HG02678 (cell line): Measurements from ENCODE around the gene OR10X1.

Experiments used
- ATAC-seq: cut with Tn5 transposase; IDR thresholded peaks from one replicate; pipeline ENCODE4 v1.9.1; 2021; ENCODE audit warnings: mild to moderate bottlenecking, moderate library complexity; ENCODE audit not compliant: unreplicated experiment

OR10X1 gene

GRCh38 chr1:158579733-158580132, at the start of gene OR10X1:
OR10X1 (minus strand) TSS chr1:158579899; CDS start chr1:158579899, 0 bp downstream.
- no peak for ATAC-seq

- ATAC-seq: no peak
Measured at GRCh38 chr1:158613764-158614163, 34.1 kb upstream of the OR10X1 start.

- no peak for ATAC-seq
Measured at GRCh38 chr1:158611916-158612315, 32.2 kb upstream of the OR10X1 start.

GRCh38 chr1:158607296-158607695, 27.6 kb upstream of the OR10X1 start:
- no peak for ATAC-seq

- no peak for ATAC-seq
Measured at GRCh38 chr1:158604968-158605367, 25.3 kb upstream of the OR10X1 start, which contains the start of gene OR10Z1. OR10Z1 (plus strand) TSS chr1:158605268; CDS start chr1:158606439, 1,171 bp downstream.

- no peak for ATAC-seq
Measured at GRCh38 chr1:158600735-158601134, 21.0 kb upstream of the OR10X1 start.

GRCh38 chr1:158586942-158587341, 7.2 kb upstream of the OR10X1 start:
- ATAC-seq: no peak

GRCh38 chr1:158583962-158584361, 4.3 kb upstream of the OR10X1 start:
- ATAC-seq: no peak

- ATAC-seq: no peak
Measured at GRCh38 chr1:158577561-158577960, 2.1 kb downstream of the OR10X1 start.

GRCh38 chr1:158572226-158572625, 7.5 kb downstream of the OR10X1 start:
- no peak for ATAC-seq

- ATAC-seq: no peak
Measured at GRCh38 chr1:158570480-158570879, 9.2 kb downstream of the OR10X1 start, which contains the start of gene OR6P1. OR6P1 (minus strand) TSS chr1:158570580; CDS start chr1:158563604, 6,976 bp downstream.

GRCh38 chr1:158564608-158565007, 15.1 kb downstream of the OR10X1 start:
- ATAC-seq: no peak

GRCh38 chr1:158563853-158564252, 15.8 kb downstream of the OR10X1 start:
- no peak for ATAC-seq

- no peak for ATAC-seq
Measured at GRCh38 chr1:158559696-158560095, 20.0 kb downstream of the OR10X1 start.

GRCh38 chr1:158554352-158554751, 25.3 kb downstream of the OR10X1 start, which contains the start of gene OR6Y1:
OR6Y1 (minus strand) TSS chr1:158554405; CDS start chr1:158548105, 6,300 bp downstream.
- no peak for ATAC-seq

GRCh38 chr1:158552296-158552695, 27.4 kb downstream of the OR10X1 start:
- ATAC-seq: no peak

GRCh38 chr1:158547533-158547932, 32.2 kb downstream of the OR10X1 start:
- ATAC-seq: no peak

GRCh38 chr1:158537609-158538008, 42.1 kb downstream of the OR10X1 start:
- no peak for ATAC-seq

GRCh38 chr1:158534496-158534895, 45.2 kb downstream of the OR10X1 start:
- ATAC-seq: no peak
